ENCODE results near the gene BCAN. TPM values are rescaled to one million over a fixed set of nuclear protein-coding genes. Genes with fewer than 3 reads are reported as not detected.
"Not testable (repeated sequence)": the region's sequence is repeated elsewhere in the genome, so short reads cannot be mapped to it uniquely, and the experiment has no call there.

The BCAN gene, protein sequence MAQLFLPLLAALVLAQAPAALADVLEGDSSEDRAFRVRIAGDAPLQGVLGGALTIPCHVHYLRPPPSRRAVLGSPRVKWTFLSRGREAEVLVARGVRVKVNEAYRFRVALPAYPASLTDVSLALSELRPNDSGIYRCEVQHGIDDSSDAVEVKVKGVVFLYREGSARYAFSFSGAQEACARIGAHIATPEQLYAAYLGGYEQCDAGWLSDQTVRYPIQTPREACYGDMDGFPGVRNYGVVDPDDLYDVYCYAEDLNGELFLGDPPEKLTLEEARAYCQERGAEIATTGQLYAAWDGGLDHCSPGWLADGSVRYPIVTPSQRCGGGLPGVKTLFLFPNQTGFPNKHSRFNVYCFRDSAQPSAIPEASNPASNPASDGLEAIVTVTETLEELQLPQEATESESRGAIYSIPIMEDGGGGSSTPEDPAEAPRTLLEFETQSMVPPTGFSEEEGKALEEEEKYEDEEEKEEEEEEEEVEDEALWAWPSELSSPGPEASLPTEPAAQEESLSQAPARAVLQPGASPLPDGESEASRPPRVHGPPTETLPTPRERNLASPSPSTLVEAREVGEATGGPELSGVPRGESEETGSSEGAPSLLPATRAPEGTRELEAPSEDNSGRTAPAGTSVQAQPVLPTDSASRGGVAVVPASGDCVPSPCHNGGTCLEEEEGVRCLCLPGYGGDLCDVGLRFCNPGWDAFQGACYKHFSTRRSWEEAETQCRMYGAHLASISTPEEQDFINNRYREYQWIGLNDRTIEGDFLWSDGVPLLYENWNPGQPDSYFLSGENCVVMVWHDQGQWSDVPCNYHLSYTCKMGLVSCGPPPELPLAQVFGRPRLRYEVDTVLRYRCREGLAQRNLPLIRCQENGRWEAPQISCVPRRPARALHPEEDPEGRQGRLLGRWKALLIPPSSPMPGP
- 0.16 TPM for total RNA-seq
- long read RNA-seq = 0 reads

- DNase-seq (ENCODE audit: low spot score) = no peak
These were observed at the start of gene BCAN for GRCh38 chr1:156641761-156642264. BCAN (plus strand) TSS chr1:156642117; CDS start chr1:156646055, 3,938 bp downstream.

DNA sequence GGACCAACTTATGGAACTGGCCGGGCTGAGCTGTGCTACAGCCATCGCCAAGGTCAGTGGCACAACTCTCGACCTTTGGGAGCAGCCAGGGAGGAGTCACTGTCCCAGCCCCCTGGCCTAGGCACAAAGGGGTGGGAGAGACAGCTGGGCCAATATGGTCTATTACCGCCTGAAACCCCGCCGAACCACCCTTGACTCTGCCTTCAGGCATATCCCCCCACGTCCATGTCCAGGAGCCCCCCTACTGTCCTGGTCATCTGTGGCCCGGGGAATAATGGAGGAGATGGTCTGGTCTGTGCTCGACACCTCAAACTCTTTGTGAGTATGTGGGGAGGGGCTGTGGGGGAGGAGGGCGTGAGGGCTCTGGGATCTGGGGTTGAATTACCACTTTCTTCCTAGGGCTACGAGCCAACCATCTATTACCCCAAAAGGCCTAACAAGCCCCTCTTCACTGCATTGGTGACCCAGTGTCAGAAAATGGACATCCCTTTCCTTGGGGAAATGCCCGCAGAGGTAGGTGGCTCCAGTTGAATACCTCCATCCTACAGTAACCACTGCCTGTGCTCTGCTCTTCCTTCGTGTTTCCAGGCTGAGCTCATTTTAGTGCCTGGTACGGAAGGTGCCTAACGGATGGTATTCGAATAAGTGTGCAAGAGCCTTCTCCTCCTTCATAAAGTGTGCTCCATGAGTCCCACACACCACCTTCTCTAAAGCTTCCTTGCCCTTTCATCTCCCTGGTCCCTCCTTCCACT is 49.6 kb upstream of the BCAN start:
- no peak for DNase-seq (ENCODE audit: low spot score)

DNA sequence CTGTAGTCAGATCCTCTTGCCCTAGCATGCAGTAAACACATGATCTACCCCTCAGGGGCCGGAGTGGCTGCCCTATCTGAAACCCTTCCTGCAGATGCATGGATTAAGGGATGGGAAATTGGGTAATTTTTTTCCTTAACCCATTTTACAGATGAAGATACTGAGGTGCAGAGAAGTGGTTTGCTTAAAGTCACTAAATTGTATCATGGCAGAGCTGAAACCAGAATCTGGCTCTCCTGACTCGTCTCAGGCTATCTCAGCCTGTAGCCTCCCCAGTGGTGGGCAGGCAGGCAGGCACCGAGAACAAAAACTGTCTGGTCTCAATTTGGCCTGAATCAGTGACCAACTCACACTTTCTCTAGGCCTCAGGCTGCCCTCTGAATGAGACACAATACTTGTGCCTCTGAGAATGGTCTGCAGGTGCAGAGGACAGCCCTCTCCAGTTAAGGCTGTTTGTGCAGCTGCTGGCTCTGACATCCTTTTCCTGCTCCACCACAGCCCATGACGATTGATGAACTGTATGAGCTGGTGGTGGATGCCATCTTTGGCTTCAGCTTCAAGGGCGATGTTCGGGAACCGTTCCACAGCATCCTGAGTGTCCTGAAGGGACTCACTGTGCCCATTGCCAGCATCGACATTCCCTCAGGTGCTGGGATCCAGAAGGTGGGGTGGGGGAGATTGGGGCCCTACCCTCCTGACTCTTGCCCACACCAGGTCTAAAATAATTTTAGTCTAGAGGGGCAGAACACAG is 48.8 kb upstream of the BCAN start:
- DNase-seq (ENCODE audit: low spot score) = no peak

DNA sequence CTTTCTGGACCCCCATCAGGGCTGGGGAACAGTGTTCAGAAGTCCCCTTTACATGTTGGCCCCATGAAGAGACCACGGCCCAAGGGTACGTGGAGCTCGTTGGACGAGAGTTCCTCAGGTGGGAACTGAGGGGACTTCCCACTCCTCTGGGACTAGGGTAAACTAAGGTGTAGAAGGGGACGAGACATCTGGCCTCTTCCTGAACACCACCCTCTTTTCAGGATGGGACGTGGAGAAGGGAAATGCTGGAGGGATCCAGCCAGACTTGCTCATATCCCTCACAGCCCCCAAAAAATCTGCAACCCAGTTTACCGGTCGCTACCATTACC is 48.3 kb upstream of the BCAN start:
- no peak for DNase-seq (ENCODE audit: low spot score)

DNA sequence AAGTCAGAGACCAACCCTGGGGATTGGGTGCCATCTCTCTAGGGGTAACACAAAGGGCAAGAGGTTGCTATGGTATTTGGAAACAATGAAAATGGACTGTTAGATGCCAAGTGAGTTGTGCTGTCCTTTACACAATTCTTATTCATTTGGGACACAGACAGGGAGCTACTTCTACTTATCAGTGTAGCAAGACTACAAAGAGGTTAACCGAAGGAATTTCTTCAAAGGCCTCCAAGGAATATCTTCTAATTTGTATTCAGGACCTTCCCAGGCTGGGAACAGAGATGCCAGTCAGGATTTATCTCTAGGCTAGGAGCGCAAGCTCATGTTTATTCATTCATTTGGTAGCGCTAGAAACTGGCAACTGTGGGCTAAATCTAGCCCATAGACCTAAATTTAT is 47.7 kb upstream of the BCAN start:
- no peak for DNase-seq (ENCODE audit: low spot score)

DNA sequence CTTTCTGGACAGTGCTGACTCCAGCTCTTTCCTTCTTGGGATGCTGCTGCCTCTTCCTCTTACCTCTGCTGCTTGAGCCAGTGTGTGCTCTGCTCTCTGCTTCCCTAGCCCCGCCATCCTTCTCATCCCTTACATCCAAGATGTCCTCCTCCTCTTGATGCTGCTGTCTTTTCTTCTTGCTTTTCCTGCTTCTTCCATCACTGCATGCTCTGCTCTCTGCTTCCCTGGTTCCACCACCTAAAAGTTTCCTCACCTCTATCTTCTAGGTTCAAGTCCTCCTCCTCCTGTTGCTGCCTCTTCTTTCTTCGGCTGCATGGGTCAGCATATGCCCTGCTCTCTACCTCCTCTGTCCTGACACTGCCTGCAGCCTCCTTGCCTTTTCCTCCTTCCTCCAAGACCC is 46.9 kb upstream of the BCAN start:
- DNase-seq (ENCODE audit: low spot score) = no peak

DNA sequence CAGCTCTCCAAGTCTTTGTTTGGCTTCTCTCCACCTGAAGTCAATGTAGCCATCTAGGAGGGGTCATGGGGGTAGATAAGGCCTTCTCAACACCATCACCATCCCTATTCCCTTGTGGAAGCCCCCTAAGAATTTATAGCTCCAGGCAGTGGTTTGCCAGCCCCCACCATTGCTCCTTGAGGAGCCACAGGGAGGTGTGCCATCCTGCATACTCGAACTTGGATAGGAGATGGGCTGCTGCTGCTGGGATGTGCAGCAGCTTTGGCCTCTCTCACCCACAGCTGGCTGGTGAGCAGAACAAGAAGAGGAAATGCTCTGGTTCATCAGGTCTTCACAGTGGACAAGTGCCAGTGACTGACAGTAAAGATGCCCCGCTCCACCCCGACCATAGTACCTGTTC is 45.5 kb upstream of the BCAN start:
- DNase-seq (ENCODE audit: low spot score) = no peak

GRCh38 chr1:156598125-156598524 is 43.8 kb upstream of the BCAN start:
- no peak for DNase-seq (ENCODE audit: low spot score)

DNA sequence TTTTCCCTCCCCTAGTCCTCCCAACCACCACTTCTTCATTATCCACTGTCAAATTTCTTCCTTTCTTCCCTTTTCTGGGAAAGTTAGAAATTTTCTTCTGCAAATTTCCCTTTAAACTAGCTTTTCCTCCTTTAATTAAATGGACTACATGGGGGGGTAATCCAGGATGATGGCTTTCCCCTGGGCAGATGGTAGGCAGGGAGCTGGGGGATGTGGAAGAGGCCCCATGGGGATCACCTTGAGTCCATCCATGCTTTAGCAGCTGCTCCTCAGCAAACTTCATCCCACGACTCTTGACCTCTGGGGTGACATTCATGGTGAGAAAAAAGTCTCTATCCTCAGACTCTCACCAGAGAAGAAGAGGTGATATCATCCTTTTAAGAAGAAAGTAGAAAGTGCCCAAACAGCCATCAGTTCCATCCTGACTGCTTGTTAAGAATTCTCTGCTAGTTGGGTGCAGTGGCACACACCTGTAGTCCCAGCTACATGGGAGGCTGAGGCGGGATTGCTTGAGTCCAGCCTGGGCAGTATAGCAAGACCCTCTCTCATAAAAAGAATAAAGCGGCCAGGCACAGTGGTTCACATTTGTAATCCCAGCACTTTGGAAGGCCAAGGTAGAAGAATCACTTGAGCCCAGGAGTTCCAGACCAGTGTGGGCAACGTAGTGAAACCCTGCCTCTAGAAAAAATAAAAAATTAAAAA is 43.0 kb upstream of the BCAN start:
- no peak for DNase-seq (ENCODE audit: low spot score)

GRCh38 chr1:156599811-156600210 is 42.1 kb upstream of the BCAN start:
- no peak for DNase-seq (ENCODE audit: low spot score)

DNA sequence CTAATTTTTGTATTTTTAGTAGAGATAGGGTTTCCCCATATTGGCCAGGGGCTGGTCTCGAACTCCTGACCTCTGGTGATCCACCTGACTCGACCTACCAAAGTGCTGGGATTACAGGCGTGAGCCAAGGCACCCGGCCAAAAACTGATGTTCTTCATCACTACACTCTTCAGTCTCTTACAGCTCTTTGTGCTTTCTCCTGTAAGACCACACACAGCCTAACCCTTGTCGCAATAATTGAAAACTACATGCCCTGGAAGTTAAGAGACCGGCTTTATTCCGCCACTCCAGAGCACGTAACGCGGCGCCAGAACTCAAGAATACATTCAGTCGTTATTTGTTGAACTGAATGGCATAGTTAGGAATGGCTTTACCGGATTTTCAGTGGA is 41.2 kb upstream of the BCAN start:
- no peak for DNase-seq (ENCODE audit: low spot score)

GRCh38 chr1:156601122-156601830 is 40.6 kb upstream of the BCAN start, which contains the start of gene GPATCH4:
GPATCH4 (minus strand) TSS chr1:156601479.
- DNase-seq (ENCODE audit: low spot score) = peak; percentile 93

GRCh38 chr1:156601892-156602291 is 40.0 kb upstream of the BCAN start:
- DNase-seq (ENCODE audit: low spot score) = no peak

- DNase-seq (ENCODE audit: low spot score) = no peak
These were observed 39.3 kb upstream of the BCAN start for GRCh38 chr1:156602557-156602993.

DNA sequence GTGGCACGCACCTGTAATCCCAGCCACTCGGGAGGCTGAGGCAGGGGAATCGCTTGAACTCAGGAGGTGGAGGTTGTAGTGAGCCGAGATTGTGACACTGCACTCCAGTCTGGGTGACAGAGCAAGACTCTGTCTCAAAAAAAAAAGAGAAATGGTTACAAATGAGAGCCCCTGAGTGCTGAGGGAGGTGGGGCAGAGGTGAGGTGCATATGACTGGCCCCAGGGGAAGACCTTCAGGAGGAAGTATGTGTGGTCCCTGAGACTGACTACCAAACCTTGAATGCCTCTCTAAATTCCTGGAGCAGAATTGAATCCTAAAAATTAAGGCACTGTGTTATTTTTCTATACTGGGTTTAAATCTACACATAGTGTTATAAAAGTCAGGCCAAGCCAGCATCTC is 34.6 kb upstream of the BCAN start:
- DNase-seq (ENCODE audit: low spot score) = not testable (repeated sequence)

DNA sequence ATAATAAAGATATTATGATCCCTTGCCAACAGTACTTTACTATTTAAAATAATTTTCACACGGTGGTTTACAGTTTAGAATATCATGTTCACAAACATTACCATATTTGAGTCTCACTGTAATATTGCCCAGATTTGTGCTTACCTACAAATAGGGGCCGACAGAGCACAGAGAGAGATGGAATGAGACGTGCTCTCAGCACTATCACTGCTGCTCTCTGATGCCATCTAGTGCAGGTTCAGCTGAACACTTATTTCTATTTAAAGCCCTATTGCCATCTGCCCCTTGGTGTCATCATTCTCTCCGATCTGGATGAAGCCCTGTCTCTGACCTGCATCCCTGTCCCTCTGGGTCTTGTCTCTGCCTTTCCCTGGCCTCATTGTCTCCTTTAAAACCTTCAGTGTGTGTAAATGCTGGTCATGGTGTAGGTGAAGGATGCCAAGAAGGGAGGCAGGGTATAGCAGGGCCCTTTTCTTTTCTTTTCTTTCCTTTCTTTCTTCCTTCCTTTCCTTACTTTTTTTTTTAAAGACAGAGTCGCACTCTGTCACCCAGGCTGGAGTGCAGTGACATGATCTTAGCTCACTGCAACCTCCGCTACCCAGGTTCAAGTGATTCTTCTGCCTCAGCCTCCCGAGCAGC is 33.8 kb upstream of the BCAN start:
- DNase-seq (ENCODE audit: low spot score) = no peak

DNA sequence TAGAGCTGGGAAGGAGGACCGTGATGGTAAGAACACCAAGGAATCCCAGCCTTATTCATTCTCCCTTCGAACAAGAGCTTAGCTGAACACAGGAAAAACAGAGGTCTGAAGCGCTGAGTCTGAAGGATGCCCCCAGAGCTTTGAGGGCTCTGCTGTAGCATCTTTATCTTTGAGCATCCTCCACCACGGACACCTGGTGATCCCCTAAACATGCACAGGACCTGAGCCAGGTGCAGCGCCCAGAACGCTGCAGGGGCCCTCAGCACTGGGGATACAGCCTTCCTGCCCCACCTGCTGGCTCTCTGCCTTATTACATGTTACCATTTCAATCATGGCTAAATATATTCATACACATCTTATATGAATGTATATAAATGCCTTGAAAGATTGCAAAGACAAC is 32.9 kb upstream of the BCAN start:
- no peak for DNase-seq (ENCODE audit: low spot score)

DNA sequence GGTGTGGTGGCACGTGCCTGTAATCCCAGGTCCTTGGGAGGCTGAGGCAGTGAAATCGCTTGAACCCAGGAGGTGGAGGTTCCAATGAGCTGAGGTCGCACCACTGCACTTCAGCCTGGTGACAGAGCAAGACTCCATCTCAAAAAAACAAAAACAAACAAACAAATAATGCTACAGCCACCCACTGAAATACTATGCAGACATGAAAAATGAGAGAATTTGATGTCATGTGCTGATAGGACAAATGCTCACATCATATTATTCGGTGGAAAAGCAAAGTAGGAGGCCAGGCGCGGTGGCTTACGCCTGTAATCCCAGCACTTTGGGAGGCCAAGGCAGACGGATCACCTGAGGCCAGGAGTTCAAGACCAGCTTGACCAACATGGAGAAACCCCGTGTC is 31.8 kb upstream of the BCAN start:
- not testable (repeated sequence) for DNase-seq (ENCODE audit: low spot score)

GRCh38 chr1:156612666-156613065 is 29.3 kb upstream of the BCAN start:
- no peak for DNase-seq (ENCODE audit: low spot score)
